Cardiac septum (tissue), 1 donor: ENCODE measurements around the gene NFIC. TPM values are rescaled to one million over a fixed set of nuclear protein-coding genes. Genes with fewer than 3 reads are reported as not detected.

Experiments used
- DNase-seq: peaks from one replicate; pipeline ENCODE4 v3.0.0-alpha.2; 2020; ENCODE audit warnings: low spot score
- intact Hi-C: fragments of 100-400 bp; cut with DNase I; formaldehyde crosslinking; loops from one replicate; pipeline ENCODE4 v1.14.0; 2022
- total RNA-seq: library from RNA; stranded (reverse); fragmentation: NEBNext Ultra II Directional; extraction: Animal tissue kit (Norgen Biotek cat#: 25700); gene quantifications from one replicate; pipeline ENCODE4 v1.2.1, GENCODE V29; 2021
- donor health status: DM: no; HTN: no; CAD: no.

Gene NFIC
- total RNA-seq, 1 donor from 2014 or later = 178 TPM

DNA sequence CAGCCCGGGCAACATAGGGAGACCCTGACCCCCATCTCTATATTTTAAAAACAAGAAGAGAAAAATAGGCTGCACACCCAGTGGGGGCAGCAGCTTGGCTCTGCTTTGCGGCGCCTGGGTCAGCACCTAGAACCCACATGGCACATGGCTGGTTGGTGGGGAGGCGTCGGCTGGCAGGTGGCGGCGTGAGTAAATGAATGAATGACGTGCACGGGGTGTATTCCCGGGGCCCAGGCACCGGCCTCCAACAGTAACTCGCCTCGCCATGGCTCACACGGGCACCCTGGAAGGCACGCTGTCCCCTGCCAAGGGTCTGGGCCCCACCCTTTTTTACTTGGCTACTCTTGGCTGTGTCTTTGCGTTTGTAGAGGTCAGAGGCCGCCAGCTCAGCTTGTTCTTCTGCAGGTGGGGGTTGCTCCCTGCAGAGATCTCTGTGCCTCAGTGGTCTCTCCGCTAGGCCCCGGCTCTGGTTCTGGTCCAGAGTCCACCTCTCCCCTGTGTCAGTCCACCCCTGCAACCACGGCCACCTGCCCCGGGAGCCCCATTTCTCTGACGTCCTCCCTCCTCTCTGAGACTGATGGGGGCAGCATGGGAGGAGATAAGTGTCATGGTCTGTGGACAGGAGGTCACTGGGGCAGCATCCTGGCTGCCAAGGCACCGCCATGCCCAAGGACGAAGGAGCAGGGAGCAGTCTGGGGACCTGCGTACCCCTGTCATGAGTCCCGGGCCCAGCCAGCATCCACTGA is 145.3 kb downstream of the NFIC start:
- intact Hi-C loops = no loop called here
- no peak for DNase-seq

GRCh38 chr19:3512562-3513228 is 146.3 kb downstream of the NFIC start:
- no peak for DNase-seq
- intact Hi-C loops = no loop called here

DNA sequence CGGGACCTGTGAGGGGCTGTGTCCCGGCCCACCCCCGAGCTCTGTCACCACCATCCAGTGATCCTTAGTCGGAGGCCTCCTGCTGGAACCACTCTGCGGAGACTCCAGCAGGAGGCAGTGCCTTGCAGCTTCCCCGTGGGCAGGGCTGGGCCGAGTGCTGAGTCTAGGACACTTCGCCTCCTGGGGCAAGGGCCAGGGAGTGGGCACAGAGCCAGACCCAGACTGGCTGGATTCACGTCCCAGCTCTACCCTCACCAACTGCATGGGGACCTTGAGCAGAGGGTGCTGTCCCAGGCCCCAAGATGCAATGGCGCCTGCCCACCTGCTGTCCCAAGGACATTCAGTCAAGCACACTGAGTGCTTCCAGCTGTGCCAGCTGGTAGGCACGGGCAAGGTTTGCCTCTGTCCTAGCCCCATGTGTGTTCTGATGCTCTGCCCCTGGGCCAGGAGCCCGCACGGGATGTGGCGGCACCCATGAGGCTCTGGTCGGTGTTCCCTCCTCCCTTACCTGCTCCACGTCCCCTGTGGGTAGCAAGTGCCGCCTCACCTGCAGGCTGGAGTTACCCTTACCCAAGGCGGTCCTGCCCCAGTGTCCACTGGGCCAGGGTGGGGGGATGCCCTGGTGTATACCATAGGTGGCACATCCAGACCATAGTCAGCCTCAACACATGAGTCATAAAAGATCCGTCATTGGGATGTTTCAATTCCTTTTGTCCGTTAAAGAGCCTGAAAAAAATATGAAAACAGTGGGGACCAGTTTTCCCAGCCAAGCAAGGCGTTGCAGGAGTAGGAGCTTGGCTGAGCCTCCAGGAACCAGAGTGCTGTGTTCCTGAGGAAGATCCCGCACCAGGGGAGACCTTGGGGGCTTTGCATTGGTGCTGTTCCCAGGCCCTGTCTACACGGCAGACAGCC is 147.1 kb downstream of the NFIC start:
- intact Hi-C loops = no loop called here
- DNase-seq = no peak

- intact Hi-C loops = no loop called here
- DNase-seq = no peak
These were observed 148.5 kb downstream of the NFIC start for GRCh38 chr19:3514930-3515329.

DNA sequence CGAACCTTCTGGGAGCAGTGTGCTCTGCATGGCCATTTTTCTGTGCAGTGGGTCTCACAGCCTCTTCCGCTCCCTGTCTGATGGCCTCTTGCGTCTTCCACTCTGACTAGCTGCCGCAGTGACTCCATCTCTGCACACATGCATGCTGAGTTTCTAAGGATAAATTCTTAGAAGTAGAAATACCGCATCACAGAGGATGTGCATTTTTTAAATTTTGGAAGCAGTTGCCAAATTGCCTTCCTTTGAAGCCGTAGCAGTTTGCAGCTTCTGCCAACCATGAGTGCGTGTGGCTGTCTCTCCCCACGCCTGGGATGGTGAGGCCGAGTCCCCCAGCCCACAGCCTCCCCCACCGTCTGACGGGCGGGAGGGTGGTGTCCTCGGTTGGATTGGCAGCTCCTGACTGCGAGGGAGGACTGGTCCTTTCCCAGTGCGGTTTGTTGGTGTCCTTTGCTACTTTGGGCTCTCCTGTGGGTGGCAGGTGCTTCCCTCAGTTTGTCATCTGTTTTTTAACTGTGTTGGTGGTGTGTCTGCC is 149.6 kb downstream of the NFIC start:
- DNase-seq = no peak
- intact Hi-C loops = no loop called here

DNA sequence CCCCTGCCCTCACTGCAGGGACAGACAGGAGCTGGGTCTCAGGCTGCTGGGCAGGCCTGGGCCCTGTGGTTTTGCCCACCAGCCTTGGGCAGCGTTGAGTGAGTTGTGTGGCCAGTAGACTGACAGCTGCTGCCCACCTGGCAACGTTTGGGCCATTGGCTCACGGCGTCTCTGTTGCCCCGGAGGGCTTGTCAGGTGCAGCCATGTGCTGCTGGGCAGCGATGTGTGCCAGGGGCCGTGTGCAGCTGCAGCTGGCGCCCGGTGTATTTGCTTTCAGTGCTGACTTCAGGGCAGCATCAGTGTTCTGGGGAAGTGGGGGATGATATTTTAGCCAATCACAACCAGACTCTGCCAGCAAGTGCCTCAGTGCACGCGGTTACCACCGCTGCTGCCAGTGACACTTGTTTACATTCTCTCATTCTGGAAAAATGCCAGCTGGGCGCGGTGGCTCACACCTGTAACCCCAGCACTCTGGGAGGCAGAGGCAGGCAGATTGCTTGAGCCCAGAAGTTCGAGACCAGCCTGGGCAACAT is 150.4 kb downstream of the NFIC start:
- intact Hi-C loops = no loop called here
- DNase-seq = no peak

DNA sequence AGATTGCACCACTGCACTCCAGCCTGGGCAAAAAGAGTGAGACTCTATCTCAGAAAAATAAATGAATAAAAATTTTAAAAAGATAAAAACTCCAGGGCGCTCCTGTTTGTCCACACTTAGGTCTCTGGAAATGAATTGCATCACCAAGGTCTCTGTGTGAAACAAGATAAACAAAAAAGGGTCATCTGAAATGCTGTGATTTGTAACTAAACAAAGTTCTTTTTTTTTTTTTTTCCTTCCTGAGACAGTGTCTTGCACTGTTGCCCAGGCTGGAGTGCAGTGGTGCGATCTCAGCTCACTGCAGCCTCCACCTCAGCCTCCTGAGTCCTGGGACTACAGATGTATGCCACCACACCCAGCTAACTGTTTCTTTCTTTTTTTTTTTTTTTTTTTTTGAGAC is 151.3 kb downstream of the NFIC start:
- no peak for DNase-seq
- intact Hi-C loops = no loop called here

- DNase-seq = no peak
- intact Hi-C loops = no loop called here
These were observed 151.9 kb downstream of the NFIC start for GRCh38 chr19:3518255-3518654.

GRCh38 chr19:3518659-3519058 is 152.3 kb downstream of the NFIC start:
- intact Hi-C loops = no loop called here
- no peak for DNase-seq

Other genes with a start within 250 kb of the NFIC start
- 1.9 TPM for gene GNA15, start 230.6 kb upstream of the NFIC start, total RNA-seq
- 1.2 TPM for gene S1PR4, start 187.8 kb upstream of the NFIC start, total RNA-seq
- gene NCLN, start 180.7 kb upstream of the NFIC start, total RNA-seq = 19.0 TPM
- not detected for gene CELF5, start 141.9 kb upstream of the NFIC start, total RNA-seq
- gene SMIM24, start 113.9 kb downstream of the NFIC start, total RNA-seq = not detected
- not detected for gene SMIM44, start 116.9 kb downstream of the NFIC start, total RNA-seq
- 11.1 TPM for gene DOHH, start 134.1 kb downstream of the NFIC start, total RNA-seq
- gene FZR1, start 139.7 kb downstream of the NFIC start, total RNA-seq = 23.8 TPM
- 1.7 TPM for gene TEKTIP1, start 172.6 kb downstream of the NFIC start, total RNA-seq
- gene MFSD12, start 191.0 kb downstream of the NFIC start, total RNA-seq = 25.4 TPM
- 32.6 TPM for gene HMG20B, start 206.4 kb downstream of the NFIC start, total RNA-seq
- 1.3 TPM for gene GIPC3, start 218.9 kb downstream of the NFIC start, total RNA-seq
- gene TBXA2R, start 240.3 kb downstream of the NFIC start, total RNA-seq = 1.9 TPM